Loucy (cell line): ENCODE results near the gene IFI35.

ENCODE experiments used
- H2AFZ ChIP-seq: fragments of 200-600 bp; sonication (generic); 2 replicates; pipeline ENCODE4 v1.6.0; 2016; ENCODE audit warnings: antibody characterized with exemption, mild to moderate bottlenecking, low read length, moderate library complexity
- H3F3A ChIP-seq: fragments of 200-600 bp; 2 replicates; pipeline ENCODE4 v1.6.0; 2016; ENCODE audit warnings: antibody characterized with exemption, low read depth, mild to moderate bottlenecking
- H3K27me3 ChIP-seq: fragments of 200-600 bp; sonication (generic); 2 replicates; pipeline ENCODE4 v1.6.1; 2014; ENCODE audit warnings: low read length, mild to moderate bottlenecking; ENCODE audit not compliant: insufficient read depth, poor library complexity, severe bottlenecking
- H3K36me3 ChIP-seq: fragments of 200-600 bp; sonication (generic); 2 replicates; pipeline ENCODE4 v1.6.1; 2016; ENCODE audit warnings: low read length; ENCODE audit not compliant: insufficient read depth
- H3K4me1 ChIP-seq: fragments of 200-600 bp; sonication (generic); 2 replicates; pipeline ENCODE4 v1.5.1; 2014; ENCODE audit warnings: low read length, mild to moderate bottlenecking; ENCODE audit not compliant: insufficient read depth, poor library complexity, severe bottlenecking
- H3K4me2 ChIP-seq: fragments of 200-600 bp; sonication (generic); 2 replicates; pipeline ENCODE4 v1.6.0; 2014; ENCODE audit warnings: antibody characterized with exemption, low read length, low read depth, mild to moderate bottlenecking; ENCODE audit not compliant: poor library complexity, severe bottlenecking
- H3K4me3 ChIP-seq: fragments of 200-600 bp; sonication (generic); 2 replicates; pipeline ENCODE4 v1.5.1; 2014; ENCODE audit warnings: low read length, mild to moderate bottlenecking, mixed read lengths; ENCODE audit not compliant: poor library complexity, severe bottlenecking
- H3K79me2 ChIP-seq: fragments of 200-600 bp; sonication (generic); 2 replicates; pipeline ENCODE4 v1.6.1; 2014; ENCODE audit warnings: low read length; ENCODE audit not compliant: insufficient read depth
- H3K9ac ChIP-seq: fragments of 200-600 bp; sonication (generic); 2 replicates; pipeline ENCODE4 v1.6.0; 2014; ENCODE audit warnings: mild to moderate bottlenecking, low read depth, low read length, moderate library complexity; ENCODE audit not compliant: poor library complexity, severe bottlenecking
- H3K9me2 ChIP-seq: fragments of 200-600 bp; sonication (generic); replicated peaks from 2 replicates; pipeline ENCODE4 v1.6.1; 2016; ENCODE audit warnings: low read depth, low read length, mixed read lengths
- H3K9me3 ChIP-seq: fragments of 200-600 bp; sonication (generic); 2 replicates; pipeline ENCODE4 v1.6.1; 2014; ENCODE audit warnings: mild to moderate bottlenecking, antibody characterized with exemption, low read length, low read depth; ENCODE audit not compliant: insufficient read depth
- H4K20me1 ChIP-seq: fragments of 200-600 bp; sonication (generic); 2 replicates; pipeline ENCODE4 v1.6.0; 2014; ENCODE audit warnings: antibody characterized with exemption, low read length, mild to moderate bottlenecking; ENCODE audit not compliant: insufficient read depth, poor library complexity, severe bottlenecking
- CTCF ChIP-seq: fragments of 200-600 bp; sonication (generic); conservative IDR thresholded peaks from 2 replicates; pipeline ENCODE4 v1.5.1; 2014; ENCODE audit warnings: mild to moderate bottlenecking, antibody characterized with exemption, low read length
- EZH2phosphoT487 ChIP-seq: fragments of 200-600 bp; IDR thresholded peaks from 2 replicates; pipeline ENCODE4 v1.6.1; 2018; ENCODE audit warnings: antibody characterized with exemption, mild to moderate bottlenecking, moderate library complexity, borderline replicate concordance

The IFI35 gene

DNA sequence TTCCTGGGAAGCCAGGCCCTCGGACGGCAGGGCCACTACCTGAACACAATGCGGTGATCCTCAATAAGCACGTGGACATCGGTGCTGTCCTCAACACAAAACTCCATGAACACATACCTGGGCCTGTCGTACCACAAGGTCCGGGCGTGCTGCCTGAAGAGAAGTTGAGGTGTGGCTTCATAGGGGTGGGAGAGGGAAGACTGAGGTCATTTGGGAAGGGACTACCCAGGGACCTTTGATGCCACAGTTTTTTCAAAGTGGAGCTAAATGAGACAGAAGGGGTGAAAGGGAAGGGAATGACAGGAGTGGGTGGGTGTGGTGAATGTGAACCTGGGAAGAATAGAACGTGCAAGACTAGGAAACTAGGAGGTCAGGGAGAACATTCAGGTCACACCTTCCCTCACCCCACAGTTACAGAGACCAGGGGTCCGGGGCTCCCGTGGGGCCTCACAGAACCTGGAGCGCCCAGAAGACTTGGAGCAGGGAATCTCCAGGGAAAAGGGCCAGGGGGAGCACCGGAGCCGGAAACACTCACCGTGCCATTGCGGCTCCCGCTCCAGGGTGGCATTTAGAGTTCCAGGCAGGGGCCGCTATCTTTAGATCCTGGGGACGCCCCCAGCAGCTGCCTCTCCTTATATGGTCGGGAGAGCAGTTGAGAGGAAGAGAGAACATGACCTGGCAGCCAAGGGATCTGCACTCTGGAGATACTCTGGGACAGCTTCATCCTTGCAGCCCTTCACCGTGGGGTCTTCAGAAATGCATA lies 26.9 kb upstream of the IFI35 start, which contains the start of gene PTGES3L:
Gene PTGES3L, minus strand, starts transcription at position 570 of the 763 bp plus-strand sequence. Its CDS starts 27 bp downstream, at position 543.
- no peaks in the 10 kb centered on the region for H3K27me3 ChIP-seq
- peaks cover 51% of the 10 kb centered on the region for H3K79me2 ChIP-seq
- peaks cover 38% of the 10 kb centered on the region for H3K4me1 ChIP-seq
- peak within 1 kb of the TSS; percentile 84 for H3K4me3 ChIP-seq
- no peaks in the 10 kb centered on the region for H3K9me3 ChIP-seq
- peaks cover 21% of the 10 kb centered on the region for H4K20me1 ChIP-seq
- TF ChIP-seq CTCF = no peak
- no peak for TF ChIP-seq EZH2phosphoT487
- peak within 1 kb of the TSS; percentile 57 for H2AFZ ChIP-seq
- H3F3A ChIP-seq = no peaks in the 10 kb centered on the region
- H3K36me3 ChIP-seq = no peaks in the 10 kb centered on the region
- H3K9ac ChIP-seq = peak within 1 kb of the TSS; percentile 92
- no peaks in the 10 kb centered on the region for H3K9me2 ChIP-seq
- H3K4me2 ChIP-seq = peak within 1 kb of the TSS; percentile 94

- Histone ChIP-seq H3K4me2 (peak within 1 kb of the TSS; percentile 94), H2AFZ (peak within 1 kb of the TSS; percentile 57), H3K9me3 (no peaks in the 10 kb centered on the region), H3K36me3 (no peaks in the 10 kb centered on the region), H3K9ac (peak within 1 kb of the TSS; percentile 92), H3K9me2 (no peaks in the 10 kb centered on the region), H4K20me1 (peaks cover 21% of the 10 kb centered on the region), H3K4me3 (peak within 1 kb of the TSS; percentile 84), H3K79me2 (peaks cover 58% of the 10 kb centered on the region), H3K27me3 (no peaks in the 10 kb centered on the region), H3K4me1 (peaks cover 38% of the 10 kb centered on the region), H3F3A (no peaks in the 10 kb centered on the region)
- no peak for TF ChIP-seq EZH2phosphoT487
- no peak for TF ChIP-seq CTCF
These were observed 26.3 kb upstream of the IFI35 start, which contains the start of gene RUNDC1 for GRCh38 chr17:42980274-42980765. TSS of gene RUNDC1 (plus strand) at chr17:42980565. CDS start at chr17:42980577, 12 bp downstream.

GRCh38 chr17:42980766-42981397 lies 25.7 kb upstream of the IFI35 start:
- Histone ChIP-seq H3K27me3 (no peaks in the 10 kb centered on the region), H2AFZ (peak overlapping the region; percentile 57; the same call in 1 of the 2 replicates), H3K4me1 (peaks cover 42% of the 10 kb centered on the region), H3K9ac (peak overlapping the region; percentile 92), H3K9me2 (no peaks in the 10 kb centered on the region), H3K4me2 (peak overlapping the region; percentile 94), H4K20me1 (peaks cover 21% of the 10 kb centered on the region), H3K9me3 (no peaks in the 10 kb centered on the region), H3K36me3 (peaks cover 4% of the 10 kb centered on the region; the same call in 1 of the 2 replicates), H3F3A (no peaks in the 10 kb centered on the region), H3K79me2 (peaks cover 63% of the 10 kb centered on the region), H3K4me3 (peak overlapping the region; percentile 84)
- TF ChIP-seq EZH2phosphoT487 = no peak
- TF ChIP-seq CTCF = peak; percentile 37
